UCSD-AML1 (cell line): ENCODE results near the gene C19orf53.

Experiments
- DNase-seq: peaks from one replicate; lab custom pipeline; 2025; ENCODE audit not compliant: unreplicated experiment; lab: John Stamatoyannopoulos, UW

C19orf53 gene

DNA sequence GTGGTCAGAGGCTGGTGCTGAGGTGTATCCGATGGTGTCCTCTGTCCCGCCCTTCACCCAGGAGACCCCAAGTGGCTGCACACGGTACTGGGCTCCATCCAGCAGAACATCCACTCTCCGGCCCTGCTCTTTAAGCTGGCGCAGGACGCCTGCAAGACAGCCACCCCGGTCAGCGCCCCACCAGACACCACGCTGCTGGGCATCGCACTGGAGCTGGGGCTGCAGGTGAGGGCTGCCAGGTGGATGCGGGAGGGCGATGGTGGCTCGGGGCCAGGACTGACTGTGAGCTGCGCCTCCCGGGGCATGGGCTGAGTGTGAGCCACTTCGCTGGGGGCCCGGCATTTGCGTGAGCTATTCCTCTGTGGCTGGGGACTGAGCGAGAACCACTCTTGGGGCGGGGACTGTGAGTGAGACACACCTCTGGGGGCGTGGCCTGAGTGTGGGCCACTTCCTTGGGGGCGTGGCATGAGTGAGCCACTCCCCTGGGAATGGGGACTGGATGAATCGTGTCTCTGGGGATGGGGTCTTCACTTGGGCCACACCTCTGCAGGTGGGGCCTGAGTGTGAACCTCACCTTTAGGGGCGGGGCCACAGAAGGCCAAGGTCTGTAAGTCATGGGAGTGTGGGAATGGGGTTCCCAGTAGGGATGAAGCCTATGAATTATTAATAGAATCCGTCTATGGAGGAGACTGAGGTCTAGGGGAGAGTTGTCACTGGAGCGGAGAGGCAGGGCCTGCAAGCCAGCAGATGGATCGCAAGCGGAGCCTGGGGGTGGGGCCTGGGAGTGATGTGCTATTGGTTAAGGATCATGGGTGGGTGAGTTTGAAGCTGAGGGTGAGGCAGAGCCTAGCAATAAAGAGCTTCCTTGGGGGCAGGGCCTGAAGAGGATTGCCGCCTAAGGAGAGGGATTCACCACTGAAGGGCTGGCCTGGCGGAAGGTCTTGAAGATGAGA lies 51.5 kb downstream of the C19orf53 start:
- DNase-seq, result no peak

DNA sequence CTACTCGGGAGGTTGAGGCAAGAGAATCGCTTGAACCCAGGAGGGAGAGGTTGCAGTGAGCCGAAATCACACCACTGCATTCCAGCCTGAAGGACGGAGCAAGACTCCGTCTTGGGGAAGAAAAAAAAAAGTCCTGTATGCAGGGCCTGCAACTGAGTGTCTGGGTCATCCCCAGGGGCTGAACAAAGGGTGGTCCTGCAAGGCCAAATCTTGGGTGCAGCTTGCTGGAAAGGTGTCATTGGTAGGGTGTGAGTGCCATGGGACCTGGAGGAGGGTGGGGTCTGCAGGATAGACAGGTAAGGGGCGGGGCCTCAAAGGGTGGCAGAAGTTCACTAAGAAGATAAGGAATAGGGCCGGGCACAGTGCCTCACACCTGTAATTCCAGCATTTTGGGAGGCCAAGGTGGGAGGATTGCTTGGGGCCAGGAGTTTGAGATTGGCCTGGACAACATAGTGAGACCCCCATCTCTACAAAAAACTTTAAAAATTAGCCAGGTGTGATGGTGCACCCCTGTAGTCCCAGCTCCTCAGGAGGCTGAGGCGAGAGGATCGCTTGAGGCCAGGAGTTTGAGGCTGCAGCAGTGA lies 52.5 kb downstream of the C19orf53 start:
- DNase-seq, result no peak

DNA sequence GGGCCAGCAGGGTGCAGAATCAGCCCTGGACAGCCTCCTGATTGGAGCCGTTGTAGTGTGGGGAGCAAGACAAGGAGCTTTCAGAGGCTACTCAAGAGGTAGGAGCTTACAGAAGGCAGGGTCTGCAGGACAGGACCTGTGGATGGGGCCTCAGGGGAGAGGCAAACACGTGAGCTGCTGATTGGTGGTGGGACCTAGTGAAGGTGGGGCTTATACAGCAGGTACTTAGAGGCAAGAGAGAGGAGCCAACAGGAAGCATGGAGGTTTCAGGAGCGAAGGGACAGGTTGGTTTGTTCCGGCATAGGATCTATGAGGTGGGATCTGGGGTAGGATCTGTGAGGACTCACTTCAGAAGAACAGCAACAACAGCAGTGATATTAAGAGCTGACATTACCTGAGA lies 53.4 kb downstream of the C19orf53 start:
- no peak for DNase-seq
